Activated T-helper 1 cell treated with anti-CD3 and anti-CD28 coated beads, Interleukin-2, amount 50 U/mL, for 16 hours (primary cell): ENCODE results near the gene TEX261.
A peak's percentile ranks its signal among the peaks of the same experiment; 100 is the strongest.
"Not testable (repeated sequence)": the region's sequence is repeated elsewhere in the genome, so short reads cannot be mapped to it uniquely, and the experiment has no call there.

Experiments used
- DNase-seq, 2 donors: peaks; one replicate each; pipeline ENCODE4 v3.0.0-alpha.2; 2020; ENCODE audit warnings: low read depth in 1 of 2, low spot score in 1 of 2

Gene TEX261

GRCh38 chr2:71000780-71001591, 6.3 kb upstream of the TEX261 start:
- DNase-seq: peak; percentile 65 to 68

- DNase-seq: not testable (repeated sequence)
Measured at GRCh38 chr2:70999931-71000330, 5.3 kb upstream of the TEX261 start.

GRCh38 chr2:70999362-70999761, 4.7 kb upstream of the TEX261 start:
- no peak for DNase-seq

GRCh38 chr2:70998885-70999284, 4.2 kb upstream of the TEX261 start:
- DNase-seq: not testable (repeated sequence)

- peak in 1 of 2 donors; percentile 21 for DNase-seq
Measured at GRCh38 chr2:70995426-70995729, 705 bp upstream of the TEX261 start.

- peak in 1 of 2 donors; percentile 15 for DNase-seq
Measured at GRCh38 chr2:70994009-70994698, 519 bp downstream of the TEX261 start.

GRCh38 chr2:70992945-70993853, 1.5 kb downstream of the TEX261 start:
- DNase-seq: no peak

GRCh38 chr2:70991742-70992141, 2.9 kb downstream of the TEX261 start:
- DNase-seq: no peak

- no peak for DNase-seq
Measured at GRCh38 chr2:70991142-70991541, 3.5 kb downstream of the TEX261 start.

GRCh38 chr2:70990216-70990615, 4.5 kb downstream of the TEX261 start:
- no peak for DNase-seq

- DNase-seq: no peak
Measured at GRCh38 chr2:70988726-70989648, 5.7 kb downstream of the TEX261 start.

GRCh38 chr2:70988151-70988550, 6.5 kb downstream of the TEX261 start:
- no peak for DNase-seq

GRCh38 chr2:70987386-70987785, 7.3 kb downstream of the TEX261 start:
- no peak for DNase-seq

GRCh38 chr2:70986499-70987189, 8.0 kb downstream of the TEX261 start:
- no peak for DNase-seq

- DNase-seq: no peak
Measured at GRCh38 chr2:70985956-70986355, 8.7 kb downstream of the TEX261 start.

GRCh38 chr2:70985283-70985688, 9.4 kb downstream of the TEX261 start:
- DNase-seq: no peak

GRCh38 chr2:70984576-70985282, 9.9 kb downstream of the TEX261 start:
- DNase-seq: peak; percentile 63 to 68

- no peak for DNase-seq
Measured at GRCh38 chr2:70984228-70984575, 10.5 kb downstream of the TEX261 start.

- no peak for DNase-seq
Measured at GRCh38 chr2:70983506-70984227, 11.0 kb downstream of the TEX261 start.
